GM19328 (cell line): Measurements from ENCODE around the gene ANG.
"Not testable (repeated sequence)": the region's sequence is repeated elsewhere in the genome, so short reads cannot be mapped to it uniquely, and the experiment has no call there.

ENCODE experiments used
- ATAC-seq: cut with Tn5 transposase; IDR thresholded peaks from one replicate; pipeline ENCODE4 v1.9.1; 2021; ENCODE audit warnings: mild to moderate bottlenecking, moderate library complexity; ENCODE audit not compliant: unreplicated experiment

ANG gene

GRCh38 chr14:20734430-20734806 is 45.9 kb downstream of the ANG start:
- no peak for ATAC-seq

- ATAC-seq = not testable (repeated sequence)
These were observed 49.7 kb downstream of the ANG start for GRCh38 chr14:20738292-20738691.

- no peak for ATAC-seq
These were observed 53.6 kb downstream of the ANG start for GRCh38 chr14:20742132-20742531.

- no peak for ATAC-seq
These were observed 55.0 kb downstream of the ANG start for GRCh38 chr14:20743556-20743955.
